A549 (cell line): ENCODE measurements around the gene THADA. TPM values are rescaled to one million over a fixed set of nuclear protein-coding genes. Genes with fewer than 3 reads are reported as not detected.

Experiments
- ATAC-seq, 2 experiments: fragments of 200-7000 bp in 1 of 2; fragments of >200 bp in 1 of 2; cut with Nextera tagmentation in 1 of 2; cut with Tn5 transposase in 1 of 2; 3 replicates each; pipeline versions ENCODE4 v1.8.0 to v1.9.1; 2018 to 2020; ENCODE audit warnings: mild to moderate bottlenecking in 1 of 2, moderate library complexity in 1 of 2
- CTCF ChIA-PET: fragments of 300-600 bp; sonication (Branson Sonifier 250); formaldehyde crosslinking; extraction: SDS; loops from one replicate; lab custom pipeline; 2021; ENCODE audit warnings: antibody characterized with exemption, inconsistent platforms; lab: Yijun Ruan, JAX
- POLR2A ChIA-PET: fragments of 350-600 bp; formaldehyde crosslinking; extraction: SDS; loops from one replicate; lab custom pipeline; 2021; ENCODE audit warnings: antibody characterized with exemption, inconsistent platforms; lab: Yijun Ruan, JAX
- DNase-seq, 2 experiments: peaks; one replicate each; pipeline versions ENCODE4 v3.0.0 to v3.0.0-alpha.2; 2011 to 2016; ENCODE audit warnings: low read depth in 1 of 2, low spot score in 1 of 2
- FAIRE-seq: peaks from 2 replicates; lab custom pipeline; 2011; peaks lifted over from hg19 to GRCh38; lab: Jason Lieb, UNC
- H3K27ac ChIP-seq, 2 experiments: fragments of >200 bp; sonication (Bioruptor Twin); formaldehyde crosslinking; 3 replicates each; pipeline ENCODE4 v1.5.1; 2016 to 2017
- H3K4me1 ChIP-seq: fragments of >200 bp; sonication (Bioruptor Twin); formaldehyde crosslinking; 3 replicates; pipeline ENCODE4 v1.6.1; 2016
- H3K4me2 ChIP-seq: fragments of >200 bp; sonication (Bioruptor Twin); formaldehyde crosslinking; 3 replicates; pipeline ENCODE4 v1.6.1; 2016
- H3K4me3 ChIP-seq: fragments of >200 bp; sonication (Bioruptor Twin); formaldehyde crosslinking; 3 replicates; pipeline ENCODE4 v1.5.1; 2016
- H3K9me3 ChIP-seq: fragments of >200 bp; sonication (Bioruptor Twin); formaldehyde crosslinking; 3 replicates; pipeline ENCODE4 v1.6.1; 2016
- CHD4 ChIP-seq: fragments of 200-600 bp; sonication (generic); IDR thresholded peaks from 2 replicates; pipeline ENCODE4 v1.6.1; 2016; ENCODE audit warnings: antibody characterized with exemption, mild to moderate bottlenecking, borderline replicate concordance
- EHF ChIP-seq: fragments of 250-450 bp; sonication (Bioruptor Pico); IDR thresholded peaks from 2 replicates; pipeline ENCODE4 v1.5.0; 2020; ENCODE audit warnings: mild to moderate bottlenecking
- HDAC2 ChIP-seq: fragments of 200-600 bp; sonication (generic); IDR thresholded peaks from 2 replicates; pipeline ENCODE4 v1.6.1; 2016
- HEYL ChIP-seq: fragments of 250-450 bp; sonication (Bioruptor Pico); IDR thresholded peaks from 2 replicates; pipeline ENCODE4 v1.8.0; 2021; ENCODE audit warnings: mild to moderate bottlenecking, moderate library complexity
- HOXA7 ChIP-seq: fragments of 250-450 bp; sonication (Bioruptor Pico); IDR thresholded peaks from 2 replicates; pipeline ENCODE4 v1.5.0; 2020; ENCODE audit warnings: mild to moderate bottlenecking, moderate library complexity
- HOXB13 ChIP-seq: fragments of 250-450 bp; sonication (Bioruptor Pico); IDR thresholded peaks from 2 replicates; pipeline ENCODE4 v1.5.0; 2020; ENCODE audit warnings: low read depth, mild to moderate bottlenecking, moderate library complexity
- HOXB5 ChIP-seq: fragments of 250-450 bp; sonication (Bioruptor Pico); IDR thresholded peaks from 2 replicates; pipeline ENCODE4 v1.5.0; 2020; ENCODE audit warnings: mild to moderate bottlenecking, moderate library complexity
- KDM1A ChIP-seq: fragments of 200-600 bp; sonication (generic); IDR thresholded peaks from 2 replicates; pipeline ENCODE4 v1.6.1; 2016; ENCODE audit warnings: low read depth, mild to moderate bottlenecking
- MAFK ChIP-seq: fragments of 450-650 bp; IDR thresholded peaks from 2 replicates; pipeline ENCODE4 v1.6.1; 2014; ENCODE audit not compliant: partially characterized antibody
- MAZ ChIP-seq: fragments of 150-350 bp; IDR thresholded peaks from 2 replicates; pipeline ENCODE4 v1.6.1; 2014; ENCODE audit warnings: antibody characterized with exemption, low read depth, low read length, borderline replicate concordance
- PHF8 ChIP-seq: fragments of 200-600 bp; sonication (generic); IDR thresholded peaks from 2 replicates; pipeline ENCODE4 v1.6.1; 2016; ENCODE audit warnings: low read depth, mild to moderate bottlenecking, antibody characterized with exemption, moderate library complexity, borderline replicate concordance
- POLR2AphosphoS2 ChIP-seq: conservative IDR thresholded peaks from 2 replicates; pipeline ENCODE4 v1.6.1; 2012; ENCODE audit warnings: low read length, improper control_type of control experiment, inconsistent platforms
- RARB ChIP-seq: fragments of 250-450 bp; sonication (Bioruptor Pico); IDR thresholded peaks from 2 replicates; pipeline ENCODE4 v1.8.0; 2021; ENCODE audit warnings: mild to moderate bottlenecking, moderate library complexity
- SMC3 ChIP-seq: fragments of >200 bp; sonication (Bioruptor Twin); formaldehyde crosslinking; IDR thresholded peaks from 3 replicates; pipeline ENCODE4 v1.6.1; 2018; ENCODE audit warnings: inconsistent platforms
- SREBF2 ChIP-seq: fragments of 450-650 bp; IDR thresholded peaks from 2 replicates; pipeline ENCODE4 v1.6.1; 2014; ENCODE audit warnings: mild to moderate bottlenecking, moderate library complexity
- ZC3H11A ChIP-seq: fragments of 450-650 bp; IDR thresholded peaks from 2 replicates; pipeline ENCODE4 v1.6.1; 2014; ENCODE audit warnings: antibody characterized with exemption, mild to moderate bottlenecking
- ZSCAN20 ChIP-seq: fragments of 250-450 bp; sonication (Bioruptor Pico); IDR thresholded peaks from 2 replicates; pipeline ENCODE4 v1.8.0; 2022; ENCODE audit warnings: mild to moderate bottlenecking, moderate library complexity
- WGBS: methylation state at CpG from one replicate; pipeline ENCODE4 v1.1.6; 2017; ENCODE audit errors: missing lambda C conversion rate; 5-methylcytosine and 5-hydroxymethylcytosine counted together
- polyA plus RNA-seq, 4 experiments: library from polyadenylated mRNA; depleted of rRNA in 3 of 4; stranded (reverse); fragments of >200 nt; fragmentation: RNase III in 1 of 4; extraction: RNeasy Plus Mini Kit Qiagen cat#74134 plus additional on column Dnase treatment in 1 of 4; gene quantifications; 2 replicates in 3 of 4; 3 replicates in 1 of 4; pipeline ENCODE4 v1.2.3, GENCODE V29; 2011 to 2017
- TF ChIP-seq, protein P1 (sequence below): fragments of 200-600 bp; sonication (generic); IDR thresholded peaks from 2 replicates; pipeline ENCODE4 v1.6.1; 2016; ENCODE audit warnings: antibody characterized with exemption, mild to moderate bottlenecking, moderate library complexity
- TF ChIP-seq, protein P2 (sequence below): fragments of 150-350 bp; IDR thresholded peaks from 2 replicates; pipeline ENCODE4 v1.6.1; 2014; ENCODE audit warnings: low read depth, mild to moderate bottlenecking, low read length
- TF ChIP-seq, protein P3 (sequence below): fragments of 450-650 bp; IDR thresholded peaks from 2 replicates; pipeline ENCODE4 v1.6.1; 2014; ENCODE audit warnings: antibody characterized with exemption
- TF ChIP-seq, protein P4 (sequence below): fragments of 250-450 bp; sonication (Bioruptor Pico); IDR thresholded peaks from 2 replicates; pipeline ENCODE4 v1.5.0; 2021; ENCODE audit warnings: mild to moderate bottlenecking, moderate library complexity, borderline replicate concordance
- TF ChIP-seq, protein P5 (sequence below): fragments of >200 bp; sonication (Bioruptor Twin); formaldehyde crosslinking; IDR thresholded peaks from 3 replicates; pipeline ENCODE4 v1.5.1; 2016
- TF ChIP-seq, protein P6 (sequence below): fragments of >200 bp; sonication (Bioruptor Twin); formaldehyde crosslinking; IDR thresholded peaks from 3 replicates; pipeline ENCODE4 v1.6.1; 2016

Gene THADA
- polyA plus RNA-seq, 2 of the 4 experiments (the other 2 are of a cell fraction) = 21.8 to 37.9 TPM

DNA sequence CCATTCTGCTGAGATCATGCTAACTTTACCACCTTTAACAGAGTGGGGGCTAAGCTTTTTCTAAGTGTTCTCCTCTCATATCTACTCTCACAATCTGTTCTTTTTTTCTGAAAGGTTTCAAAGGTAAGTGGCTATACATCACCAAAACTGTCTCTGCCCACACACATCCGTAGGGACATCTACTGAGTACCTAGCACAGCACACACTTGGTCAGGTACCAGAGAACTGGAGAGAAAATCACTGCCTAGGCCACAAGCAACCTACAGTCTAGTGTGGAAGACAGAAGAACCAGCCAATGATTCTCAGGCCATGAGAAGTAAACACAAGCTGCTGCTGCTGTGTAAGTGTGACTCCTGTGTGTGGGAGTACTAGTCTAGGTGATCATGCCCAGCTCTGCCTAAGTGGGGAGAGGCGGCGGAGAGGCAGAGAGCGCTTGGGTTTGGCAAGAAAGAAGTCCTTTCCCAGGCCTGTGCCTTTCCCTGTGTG lies 193.3 kb downstream of the THADA start:
- FAIRE-seq = no peak

DNA sequence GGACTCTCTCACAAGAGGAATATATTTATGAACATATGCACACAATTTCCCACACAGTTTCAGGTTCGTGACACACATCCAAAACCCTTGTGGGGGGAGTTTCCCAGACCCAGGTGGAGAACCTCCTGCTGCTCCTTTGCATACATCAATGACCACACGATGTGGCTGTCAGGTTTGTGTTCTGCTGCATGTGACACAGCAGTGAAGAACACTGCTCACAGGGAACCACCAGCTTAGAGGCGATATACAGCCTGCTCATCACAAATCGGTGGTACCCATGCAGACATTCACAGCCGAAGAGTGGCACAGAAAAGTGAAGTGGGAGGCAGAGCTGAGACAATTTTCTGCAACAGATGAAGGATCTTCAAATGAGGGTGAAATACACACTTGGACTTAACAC lies 193.8 kb downstream of the THADA start:
- ChIA-PET POLR2A (no interaction called here), CTCF (interaction anchor here (0.6 to 1.3 kb wide), 3 partner anchors 82 to 455 kb away, joined by 3 read pairs; no protein-coding TSS in a partner anchor)
- H3K4me3 ChIP-seq = no peak overlapping the region
- H3K4me1 ChIP-seq = peaks cover 11% of the 10 kb centered on the region
- no peak overlapping the region for H3K27ac ChIP-seq
- 95% methylated on average over 5 of the region's 5 CpGs for WGBS
- H3K9me3 ChIP-seq = no peaks in the 10 kb centered on the region
- no peak overlapping the region for H3K4me2 ChIP-seq
- ATAC-seq (no peak), DNase-seq (no peak), FAIRE-seq (no peak)
- no peak for TF ChIP-seq ZC3H11A
- TF ChIP-seq MAFK = no peak
- TF ChIP-seq SMC3 = no peak
- TF ChIP-seq HOXB13 (CRISPR knock-in tag) = no peak
- TF ChIP-seq PHF8 = no peak
- TF ChIP-seq HOXB5 (CRISPR knock-in tag) = no peak
- no peak for TF ChIP-seq EHF
- no peak for TF ChIP-seq ZSCAN20 (CRISPR knock-in tag)
- TF ChIP-seq HOXA7 (CRISPR knock-in tag) = no peak
- TF ChIP-seq, protein P1, sequence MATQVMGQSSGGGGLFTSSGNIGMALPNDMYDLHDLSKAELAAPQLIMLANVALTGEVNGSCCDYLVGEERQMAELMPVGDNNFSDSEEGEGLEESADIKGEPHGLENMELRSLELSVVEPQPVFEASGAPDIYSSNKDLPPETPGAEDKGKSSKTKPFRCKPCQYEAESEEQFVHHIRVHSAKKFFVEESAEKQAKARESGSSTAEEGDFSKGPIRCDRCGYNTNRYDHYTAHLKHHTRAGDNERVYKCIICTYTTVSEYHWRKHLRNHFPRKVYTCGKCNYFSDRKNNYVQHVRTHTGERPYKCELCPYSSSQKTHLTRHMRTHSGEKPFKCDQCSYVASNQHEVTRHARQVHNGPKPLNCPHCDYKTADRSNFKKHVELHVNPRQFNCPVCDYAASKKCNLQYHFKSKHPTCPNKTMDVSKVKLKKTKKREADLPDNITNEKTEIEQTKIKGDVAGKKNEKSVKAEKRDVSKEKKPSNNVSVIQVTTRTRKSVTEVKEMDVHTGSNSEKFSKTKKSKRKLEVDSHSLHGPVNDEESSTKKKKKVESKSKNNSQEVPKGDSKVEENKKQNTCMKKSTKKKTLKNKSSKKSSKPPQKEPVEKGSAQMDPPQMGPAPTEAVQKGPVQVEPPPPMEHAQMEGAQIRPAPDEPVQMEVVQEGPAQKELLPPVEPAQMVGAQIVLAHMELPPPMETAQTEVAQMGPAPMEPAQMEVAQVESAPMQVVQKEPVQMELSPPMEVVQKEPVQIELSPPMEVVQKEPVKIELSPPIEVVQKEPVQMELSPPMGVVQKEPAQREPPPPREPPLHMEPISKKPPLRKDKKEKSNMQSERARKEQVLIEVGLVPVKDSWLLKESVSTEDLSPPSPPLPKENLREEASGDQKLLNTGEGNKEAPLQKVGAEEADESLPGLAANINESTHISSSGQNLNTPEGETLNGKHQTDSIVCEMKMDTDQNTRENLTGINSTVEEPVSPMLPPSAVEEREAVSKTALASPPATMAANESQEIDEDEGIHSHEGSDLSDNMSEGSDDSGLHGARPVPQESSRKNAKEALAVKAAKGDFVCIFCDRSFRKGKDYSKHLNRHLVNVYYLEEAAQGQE = no peak
- TF ChIP-seq KDM1A = no peak
- TF ChIP-seq CHD4 = no peak
- no peak for TF ChIP-seq MAZ
- TF ChIP-seq, protein P2, sequence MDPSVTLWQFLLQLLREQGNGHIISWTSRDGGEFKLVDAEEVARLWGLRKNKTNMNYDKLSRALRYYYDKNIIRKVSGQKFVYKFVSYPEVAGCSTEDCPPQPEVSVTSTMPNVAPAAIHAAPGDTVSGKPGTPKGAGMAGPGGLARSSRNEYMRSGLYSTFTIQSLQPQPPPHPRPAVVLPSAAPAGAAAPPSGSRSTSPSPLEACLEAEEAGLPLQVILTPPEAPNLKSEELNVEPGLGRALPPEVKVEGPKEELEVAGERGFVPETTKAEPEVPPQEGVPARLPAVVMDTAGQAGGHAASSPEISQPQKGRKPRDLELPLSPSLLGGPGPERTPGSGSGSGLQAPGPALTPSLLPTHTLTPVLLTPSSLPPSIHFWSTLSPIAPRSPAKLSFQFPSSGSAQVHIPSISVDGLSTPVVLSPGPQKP = no peak

More for the DNA sequence above, 193.3 kb downstream of the THADA start:
- H3K4me1 ChIP-seq = peaks cover 11% of the 10 kb centered on the region
- ATAC-seq = peak in 1 of 2 experiments; percentile 39; a peak in 2 of 6 replicates
- H3K27ac ChIP-seq = no peak overlapping the region
- WGBS = 85% methylated on average over 4 of the region's 4 CpGs
- CTCF ChIA-PET = interaction anchor here (0.5 to 1.3 kb wide), 2 partner anchors 455 to 551 kb away, joined by 3 read pairs; no protein-coding TSS in a partner anchor
- H3K4me3 ChIP-seq = no peak overlapping the region
- DNase-seq = no peak
- no peak overlapping the region for H3K4me2 ChIP-seq
- TF ChIP-seq SREBF2 (no peak), HDAC2 (no peak), PHF8 (no peak), ZC3H11A (no peak), HEYL (CRISPR knock-in tag) (no peak), MAZ (no peak), HOXB5 (CRISPR knock-in tag) (no peak), ZSCAN20 (CRISPR knock-in tag) (no peak), RARB (CRISPR knock-in tag) (no peak), HOXB13 (CRISPR knock-in tag) (no peak), POLR2AphosphoS2 (no peak)
- TF ChIP-seq, protein P3, sequence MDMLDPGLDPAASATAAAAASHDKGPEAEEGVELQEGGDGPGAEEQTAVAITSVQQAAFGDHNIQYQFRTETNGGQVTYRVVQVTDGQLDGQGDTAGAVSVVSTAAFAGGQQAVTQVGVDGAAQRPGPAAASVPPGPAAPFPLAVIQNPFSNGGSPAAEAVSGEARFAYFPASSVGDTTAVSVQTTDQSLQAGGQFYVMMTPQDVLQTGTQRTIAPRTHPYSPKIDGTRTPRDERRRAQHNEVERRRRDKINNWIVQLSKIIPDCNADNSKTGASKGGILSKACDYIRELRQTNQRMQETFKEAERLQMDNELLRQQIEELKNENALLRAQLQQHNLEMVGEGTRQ = no peak
- TF ChIP-seq, protein P4, sequence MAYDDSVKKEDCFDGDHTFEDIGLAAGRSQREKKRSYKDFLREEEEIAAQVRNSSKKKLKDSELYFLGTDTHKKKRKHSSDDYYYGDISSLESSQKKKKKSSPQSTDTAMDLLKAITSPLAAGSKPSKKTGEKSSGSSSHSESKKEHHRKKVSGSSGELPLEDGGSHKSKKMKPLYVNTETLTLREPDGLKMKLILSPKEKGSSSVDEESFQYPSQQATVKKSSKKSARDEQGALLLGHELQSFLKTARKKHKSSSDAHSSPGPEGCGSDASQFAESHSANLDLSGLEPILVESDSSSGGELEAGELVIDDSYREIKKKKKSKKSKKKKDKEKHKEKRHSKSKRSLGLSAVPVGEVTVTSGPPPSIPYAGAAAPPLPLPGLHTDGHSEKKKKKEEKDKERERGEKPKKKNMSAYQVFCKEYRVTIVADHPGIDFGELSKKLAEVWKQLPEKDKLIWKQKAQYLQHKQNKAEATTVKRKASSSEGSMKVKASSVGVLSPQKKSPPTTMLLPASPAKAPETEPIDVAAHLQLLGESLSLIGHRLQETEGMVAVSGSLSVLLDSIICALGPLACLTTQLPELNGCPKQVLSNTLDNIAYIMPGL (CRISPR knock-in tag) = no peak
- TF ChIP-seq, protein P5, sequence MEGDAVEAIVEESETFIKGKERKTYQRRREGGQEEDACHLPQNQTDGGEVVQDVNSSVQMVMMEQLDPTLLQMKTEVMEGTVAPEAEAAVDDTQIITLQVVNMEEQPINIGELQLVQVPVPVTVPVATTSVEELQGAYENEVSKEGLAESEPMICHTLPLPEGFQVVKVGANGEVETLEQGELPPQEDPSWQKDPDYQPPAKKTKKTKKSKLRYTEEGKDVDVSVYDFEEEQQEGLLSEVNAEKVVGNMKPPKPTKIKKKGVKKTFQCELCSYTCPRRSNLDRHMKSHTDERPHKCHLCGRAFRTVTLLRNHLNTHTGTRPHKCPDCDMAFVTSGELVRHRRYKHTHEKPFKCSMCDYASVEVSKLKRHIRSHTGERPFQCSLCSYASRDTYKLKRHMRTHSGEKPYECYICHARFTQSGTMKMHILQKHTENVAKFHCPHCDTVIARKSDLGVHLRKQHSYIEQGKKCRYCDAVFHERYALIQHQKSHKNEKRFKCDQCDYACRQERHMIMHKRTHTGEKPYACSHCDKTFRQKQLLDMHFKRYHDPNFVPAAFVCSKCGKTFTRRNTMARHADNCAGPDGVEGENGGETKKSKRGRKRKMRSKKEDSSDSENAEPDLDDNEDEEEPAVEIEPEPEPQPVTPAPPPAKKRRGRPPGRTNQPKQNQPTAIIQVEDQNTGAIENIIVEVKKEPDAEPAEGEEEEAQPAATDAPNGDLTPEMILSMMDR = no peak
- TF ChIP-seq, protein P6, sequence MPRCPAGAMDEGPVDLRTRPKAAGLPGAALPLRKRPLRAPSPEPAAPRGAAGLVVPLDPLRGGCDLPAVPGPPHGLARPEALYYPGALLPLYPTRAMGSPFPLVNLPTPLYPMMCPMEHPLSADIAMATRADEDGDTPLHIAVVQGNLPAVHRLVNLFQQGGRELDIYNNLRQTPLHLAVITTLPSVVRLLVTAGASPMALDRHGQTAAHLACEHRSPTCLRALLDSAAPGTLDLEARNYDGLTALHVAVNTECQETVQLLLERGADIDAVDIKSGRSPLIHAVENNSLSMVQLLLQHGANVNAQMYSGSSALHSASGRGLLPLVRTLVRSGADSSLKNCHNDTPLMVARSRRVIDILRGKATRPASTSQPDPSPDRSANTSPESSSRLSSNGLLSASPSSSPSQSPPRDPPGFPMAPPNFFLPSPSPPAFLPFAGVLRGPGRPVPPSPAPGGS = no peak
- POLR2A ChIA-PET = no interaction called here
- H3K9me3 ChIP-seq = no peaks in the 10 kb centered on the region
